Activated CD4-positive, CD25-positive, alpha-beta regulatory T cell treated with anti-CD3 and anti-CD28 coated beads, Interleukin-2, amount 50 U/mL, for 24 hours (primary cell): Measurements from ENCODE around the gene PPM1J.
A peak's percentile ranks its signal among the peaks of the same experiment; 100 is the strongest.
"Not testable (repeated sequence)": the region's sequence is repeated elsewhere in the genome, so short reads cannot be mapped to it uniquely, and the experiment has no call there.

Experiments
- ATAC-seq, 2 donors: fragments of 150-1000 bp; cut with Tn5 transposase; one replicate each; pipeline ENCODE4 v1.10.0; 2021; ENCODE audit warnings: mild to moderate bottlenecking in 1 of 2, moderate library complexity in 1 of 2

PPM1J gene, protein sequence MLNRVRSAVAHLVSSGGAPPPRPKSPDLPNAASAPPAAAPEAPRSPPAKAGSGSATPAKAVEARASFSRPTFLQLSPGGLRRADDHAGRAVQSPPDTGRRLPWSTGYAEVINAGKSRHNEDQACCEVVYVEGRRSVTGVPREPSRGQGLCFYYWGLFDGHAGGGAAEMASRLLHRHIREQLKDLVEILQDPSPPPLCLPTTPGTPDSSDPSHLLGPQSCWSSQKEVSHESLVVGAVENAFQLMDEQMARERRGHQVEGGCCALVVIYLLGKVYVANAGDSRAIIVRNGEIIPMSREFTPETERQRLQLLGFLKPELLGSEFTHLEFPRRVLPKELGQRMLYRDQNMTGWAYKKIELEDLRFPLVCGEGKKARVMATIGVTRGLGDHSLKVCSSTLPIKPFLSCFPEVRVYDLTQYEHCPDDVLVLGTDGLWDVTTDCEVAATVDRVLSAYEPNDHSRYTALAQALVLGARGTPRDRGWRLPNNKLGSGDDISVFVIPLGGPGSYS

DNA sequence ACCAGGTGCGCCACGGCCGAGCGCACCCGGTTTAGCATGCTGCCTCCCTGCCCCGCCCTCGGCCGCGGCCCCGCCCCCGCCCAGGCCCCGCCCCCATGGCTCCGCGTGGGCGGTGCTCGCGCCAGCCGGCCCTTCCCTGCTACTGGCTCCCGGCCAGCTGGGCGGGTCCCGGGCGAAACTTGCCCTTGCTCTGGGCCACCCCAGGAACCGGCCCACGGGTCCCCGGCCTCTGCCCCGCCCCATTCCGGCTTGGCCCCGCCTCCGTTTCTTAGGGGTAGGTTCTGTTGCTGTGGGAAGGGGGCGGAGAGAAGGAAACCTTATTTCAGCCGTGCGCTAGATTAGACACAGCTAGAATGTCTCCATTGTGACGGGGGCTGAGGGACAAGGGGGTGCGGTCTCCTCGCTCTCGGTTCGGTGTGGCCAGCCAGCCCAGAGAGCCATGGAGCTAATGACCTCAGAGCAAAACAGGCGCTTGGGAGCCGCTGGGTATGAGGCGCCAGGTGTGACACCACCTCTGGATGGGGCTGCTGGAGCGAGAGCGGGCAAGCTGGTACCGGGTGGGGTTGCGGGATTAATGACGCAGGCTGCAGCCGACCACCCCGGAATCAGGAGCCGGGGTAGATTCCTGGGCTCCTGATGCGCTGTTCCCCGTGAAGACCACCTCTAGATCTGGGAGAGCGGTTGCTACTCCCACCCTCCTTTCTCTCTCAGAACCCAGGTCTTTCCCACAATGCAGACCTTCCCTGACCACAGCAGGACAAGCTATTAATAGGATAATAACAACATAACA, at the start of gene PPM1J:
Gene PPM1J (minus strand): TSS at position 69 of the 790 bp plus-strand sequence. CDS start 31 bp downstream, at position 38.
- ATAC-seq, result peak; percentile 84 to 89

DNA sequence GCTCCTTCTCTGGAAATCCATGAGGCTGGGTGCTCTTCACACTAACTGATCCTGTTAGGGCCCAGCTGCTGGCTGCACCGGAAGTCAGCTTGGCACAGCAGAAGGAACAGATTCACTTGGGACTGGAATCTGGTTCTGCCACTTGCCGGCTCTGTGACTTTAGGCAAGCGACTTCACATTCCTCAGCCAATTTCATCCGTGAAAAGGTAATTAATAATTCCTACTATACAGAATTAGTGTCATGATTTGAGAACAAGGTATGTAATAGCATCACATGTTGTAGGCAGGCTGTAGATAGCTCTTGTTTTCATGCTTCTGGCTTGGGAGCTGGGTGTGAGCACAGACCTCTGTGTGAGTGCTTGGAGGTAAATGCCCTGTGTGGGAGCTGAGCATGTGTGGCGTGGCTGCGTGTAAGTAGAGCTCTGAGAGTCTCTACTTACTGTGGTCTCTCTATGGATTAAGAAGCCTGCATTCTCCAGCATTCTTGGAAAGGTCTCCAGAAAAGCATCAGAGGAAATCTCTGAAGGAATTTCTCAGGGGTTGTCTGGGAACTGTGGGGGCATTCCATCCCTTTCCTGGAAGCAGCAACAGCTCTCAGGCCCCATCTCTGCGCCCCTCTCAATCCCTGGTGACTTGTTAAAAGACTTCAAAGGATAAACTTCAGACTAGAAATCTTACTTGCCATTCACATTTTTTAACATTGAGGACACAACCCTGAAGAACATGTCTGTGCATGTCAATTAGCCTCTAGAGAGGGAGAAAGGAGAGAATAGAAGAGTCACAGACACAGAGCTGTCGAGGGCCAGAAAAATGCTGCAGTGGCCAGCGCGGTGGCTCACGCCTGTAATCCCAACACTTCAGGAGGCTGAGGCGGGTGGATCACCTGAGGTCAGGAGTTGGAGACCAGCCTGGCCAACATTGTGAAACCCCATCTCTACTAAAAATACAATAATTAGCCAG, 47.7 kb upstream of the PPM1J start:
- no peak for ATAC-seq

DNA sequence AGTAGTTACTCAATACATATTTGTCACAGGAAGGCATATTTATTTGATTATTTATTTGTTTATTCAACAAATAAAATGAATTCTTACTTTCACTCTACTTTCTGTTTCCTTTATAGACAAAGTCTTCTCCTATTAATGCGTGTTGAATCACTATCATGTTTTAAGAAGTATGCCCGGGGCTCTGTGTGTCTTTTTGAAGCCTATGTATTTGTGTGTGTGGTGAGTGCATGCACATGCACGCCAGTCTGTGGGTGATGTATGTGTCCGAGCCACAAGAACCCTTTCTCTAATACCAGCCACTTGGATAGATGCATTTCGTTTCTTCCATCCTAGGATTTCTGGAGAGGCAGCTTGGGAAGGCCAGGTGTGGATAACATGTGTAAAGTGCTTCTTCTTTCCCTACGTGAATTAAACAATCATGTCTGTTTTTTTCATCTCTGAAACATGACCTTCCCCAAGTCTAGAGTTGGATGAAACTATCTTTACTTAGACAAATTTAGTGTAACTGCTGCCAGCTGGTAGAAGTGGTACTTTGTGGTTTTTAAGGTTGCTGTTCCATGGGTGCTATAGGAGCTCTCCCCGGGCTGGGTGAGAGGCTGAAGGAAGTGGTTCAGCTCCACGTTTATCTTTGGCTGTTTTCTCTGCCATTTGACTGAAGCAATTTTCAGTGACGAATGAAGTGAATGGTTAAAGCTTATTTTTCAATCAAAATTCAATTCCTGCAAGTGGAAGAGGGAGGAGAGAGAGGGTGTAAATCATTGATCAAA, 46.8 kb upstream of the PPM1J start:
- no peak for ATAC-seq

DNA sequence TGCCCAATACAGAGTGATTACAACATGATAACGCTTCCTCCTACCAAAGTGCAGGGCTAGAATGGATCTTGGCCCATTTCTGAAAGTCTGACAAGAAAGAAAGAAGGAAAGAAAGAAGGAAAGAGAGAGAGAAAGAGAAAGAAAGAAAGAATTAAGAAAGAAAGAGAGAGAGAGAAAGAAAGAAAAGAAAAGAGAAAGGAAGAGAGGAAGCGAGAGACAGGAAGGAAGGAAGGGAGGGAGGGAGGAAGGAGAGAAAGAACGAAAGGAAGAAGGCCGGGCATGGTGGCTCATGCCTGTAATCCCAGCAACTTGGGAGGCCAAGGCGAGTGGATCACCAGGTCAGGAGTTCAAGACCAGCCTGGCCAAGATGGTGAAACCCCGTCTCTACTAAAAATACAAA, 44.1 kb upstream of the PPM1J start:
- no peak for ATAC-seq

DNA sequence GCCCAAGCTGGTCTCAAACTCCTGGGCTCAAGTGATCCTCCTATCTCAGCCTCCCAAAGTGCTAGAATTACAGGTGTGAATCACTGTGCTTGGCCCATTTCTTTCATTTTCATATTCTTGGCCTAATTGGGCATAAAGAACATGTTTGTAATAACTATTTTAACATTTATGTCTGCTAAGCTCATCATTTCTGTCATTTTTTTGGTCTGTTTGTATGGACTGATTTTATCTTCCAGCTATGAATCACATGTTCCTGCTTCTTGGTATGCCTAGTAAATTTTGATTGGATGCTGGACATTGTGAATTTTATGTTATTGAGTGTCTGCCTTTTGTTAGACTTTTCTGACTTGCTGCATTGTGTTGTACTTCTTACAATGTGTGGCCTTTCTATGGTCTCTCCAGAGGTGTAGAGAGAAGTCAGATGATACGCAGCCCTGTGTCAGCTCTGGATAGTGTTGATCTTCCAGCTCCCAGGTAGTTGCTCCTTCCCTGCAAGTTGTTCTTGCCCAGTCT, 39.0 kb upstream of the PPM1J start:
- no peak for ATAC-seq

DNA sequence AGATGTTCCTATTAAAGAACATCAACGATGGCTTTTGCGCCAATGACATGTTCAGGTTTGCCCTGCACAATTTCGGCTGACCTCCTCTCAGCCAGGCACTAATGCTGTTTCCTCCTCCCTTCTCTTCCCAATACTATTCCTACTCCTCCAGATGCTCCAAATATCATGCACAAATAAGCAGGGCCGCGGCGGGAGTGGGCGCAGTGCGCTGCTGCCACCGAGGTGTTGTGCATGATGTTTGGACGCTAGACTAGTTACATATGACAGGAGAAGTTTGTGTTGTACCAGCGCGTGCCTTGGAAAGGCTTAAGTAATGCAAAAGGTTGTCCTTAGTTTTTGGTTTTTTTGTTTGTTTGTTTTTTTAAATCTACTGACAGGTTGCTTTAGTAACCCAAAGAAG, 33.3 kb upstream of the PPM1J start:
- ATAC-seq, result no peak

DNA sequence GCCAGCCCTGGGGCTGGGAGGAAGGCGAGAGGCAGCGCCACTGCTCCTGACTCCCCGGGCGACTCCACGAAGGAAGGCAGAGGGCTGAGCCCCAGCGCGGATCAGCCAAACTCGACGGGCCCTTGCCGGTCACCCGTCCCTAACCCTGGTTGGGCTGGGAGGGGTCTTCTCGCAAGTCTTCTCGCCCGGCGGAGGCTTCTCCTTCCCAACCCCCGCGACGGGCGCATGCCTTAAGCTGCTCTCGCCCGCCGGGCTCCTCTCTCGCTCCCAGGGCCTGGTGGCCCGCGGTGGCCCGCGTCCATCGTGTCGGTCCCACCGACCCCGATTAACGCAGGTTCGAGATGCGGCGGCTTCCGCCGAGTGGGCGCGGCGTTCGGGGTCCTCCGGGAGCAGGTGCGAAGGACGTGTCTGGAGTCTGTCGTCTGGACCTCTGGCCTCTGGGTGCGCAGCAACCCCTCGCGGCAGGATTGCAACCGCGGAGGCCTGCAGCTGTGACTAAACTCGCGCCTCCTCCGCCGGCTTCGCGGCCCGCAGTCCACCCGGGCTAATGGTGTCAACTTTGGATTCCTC, 29.0 kb upstream of the PPM1J start:
- no peak for ATAC-seq

DNA sequence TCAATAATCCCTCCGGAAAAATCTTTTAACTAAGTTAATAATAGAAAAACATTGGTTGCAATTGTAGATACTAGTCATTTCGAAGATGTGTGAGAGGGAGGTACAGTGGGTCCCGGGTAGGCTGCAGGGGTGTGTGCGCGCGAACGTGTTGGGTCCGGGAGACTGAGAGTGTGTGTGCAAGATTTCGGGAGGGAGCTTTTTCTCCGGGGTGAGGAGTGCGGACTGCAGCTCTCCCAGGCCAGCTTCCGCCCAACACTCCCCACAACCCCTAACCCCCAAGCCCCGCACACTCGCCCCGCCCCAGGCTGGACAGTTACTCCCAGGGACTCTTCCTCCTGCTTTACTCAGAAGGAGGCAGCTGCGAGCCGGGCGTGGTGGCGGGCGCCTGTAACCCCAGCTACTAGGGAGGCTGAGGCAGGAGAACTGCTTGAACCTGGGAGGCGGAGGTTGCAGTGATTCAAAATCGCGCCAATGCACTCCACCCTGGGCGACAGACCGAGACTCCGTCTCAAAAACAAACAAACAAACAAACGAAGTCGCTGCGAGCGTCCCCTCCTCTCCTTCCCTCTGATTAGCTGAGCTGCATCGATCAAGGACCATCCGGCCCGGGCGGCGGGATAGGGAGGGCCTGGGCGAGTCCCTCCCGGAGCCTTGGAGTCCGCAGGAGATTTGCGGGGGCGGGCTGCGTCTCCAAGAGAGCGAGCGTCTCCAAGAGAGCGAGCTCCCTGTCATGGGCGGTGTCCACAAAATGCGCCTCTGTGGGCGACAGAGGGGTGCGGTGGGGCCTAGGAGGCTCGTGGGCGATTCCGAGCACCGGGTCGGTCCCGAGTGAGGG, 28.3 kb upstream of the PPM1J start:
- ATAC-seq, result peak in 1 of 2 donors; percentile 20

DNA sequence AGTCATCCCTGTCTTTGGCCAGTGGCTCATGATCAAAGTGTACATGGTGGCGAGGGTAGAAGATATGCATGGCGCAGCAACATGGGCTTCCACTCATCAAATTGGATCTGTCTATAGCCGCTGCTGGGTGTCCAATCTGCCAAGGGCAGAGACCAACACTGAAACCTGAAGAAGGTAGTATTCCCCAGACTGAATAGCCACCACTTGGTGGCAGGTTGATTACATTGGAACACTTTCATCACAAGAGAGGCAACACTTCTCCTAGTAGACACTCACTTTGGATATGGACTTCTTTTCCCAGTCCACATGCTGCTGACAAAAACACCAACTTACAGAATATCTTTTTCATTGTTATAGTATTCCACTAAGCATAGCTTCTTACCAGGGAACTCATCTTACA, 22.4 kb upstream of the PPM1J start:
- ATAC-seq, result no peak

DNA sequence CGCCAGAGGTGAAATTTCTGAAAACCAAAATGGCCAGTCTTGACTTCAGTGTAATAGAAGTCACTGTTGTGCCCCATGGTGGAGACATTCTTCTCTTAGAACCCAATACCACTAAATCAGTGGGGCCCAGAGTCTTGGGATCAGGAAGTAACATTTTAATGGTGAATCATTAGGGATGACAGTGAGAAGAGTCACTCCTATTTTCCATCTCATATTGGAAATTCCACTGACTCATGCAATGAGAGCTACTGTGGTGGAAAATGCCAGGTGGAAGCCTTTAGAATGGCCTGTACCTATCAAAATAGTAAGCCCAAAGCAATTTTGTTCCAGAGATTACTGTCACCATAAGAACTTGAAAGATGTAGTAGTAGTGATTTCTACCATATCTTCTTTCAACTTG, 20.6 kb upstream of the PPM1J start:
- ATAC-seq, result peak; percentile 85 to 88

DNA sequence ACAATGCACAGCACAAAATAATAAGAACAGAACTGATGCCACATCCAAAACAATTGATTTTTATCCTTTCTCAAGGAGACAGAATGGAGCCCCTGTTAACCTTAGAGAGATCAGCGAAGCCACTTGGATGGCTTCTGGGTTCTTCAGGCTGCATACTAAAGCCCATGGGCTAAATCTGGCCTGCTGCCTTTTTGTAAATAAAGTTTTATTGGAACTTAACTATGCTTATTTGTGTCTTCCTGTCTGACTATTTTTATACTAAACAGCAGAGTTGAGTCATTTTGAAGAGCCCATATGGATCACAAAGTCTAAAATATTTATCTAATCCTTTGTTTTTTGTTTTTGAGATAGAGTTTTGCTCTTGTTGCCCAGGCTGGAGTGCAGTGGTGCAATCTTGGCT, 16.3 kb upstream of the PPM1J start:
- ATAC-seq, result no peak

DNA sequence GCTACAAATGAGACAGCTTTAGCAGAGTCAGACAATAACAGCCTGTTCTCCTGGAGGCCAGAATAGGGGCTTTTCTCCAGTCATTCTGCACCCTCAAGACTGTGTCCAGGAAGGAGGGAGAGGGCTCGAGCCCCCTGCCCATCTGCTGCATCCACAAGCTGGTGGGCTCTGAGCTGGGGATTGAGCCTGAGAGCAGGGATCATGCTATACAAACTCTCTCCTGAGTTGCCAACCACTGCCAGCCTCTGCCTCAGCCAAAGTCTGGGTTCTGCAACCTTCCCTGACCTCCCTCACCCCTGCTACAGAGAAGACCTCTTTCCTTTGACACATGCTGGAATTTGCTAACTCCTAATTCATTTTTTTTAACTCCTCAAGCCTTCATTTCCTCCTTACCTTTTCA, 14.8 kb upstream of the PPM1J start:
- no peak for ATAC-seq

DNA sequence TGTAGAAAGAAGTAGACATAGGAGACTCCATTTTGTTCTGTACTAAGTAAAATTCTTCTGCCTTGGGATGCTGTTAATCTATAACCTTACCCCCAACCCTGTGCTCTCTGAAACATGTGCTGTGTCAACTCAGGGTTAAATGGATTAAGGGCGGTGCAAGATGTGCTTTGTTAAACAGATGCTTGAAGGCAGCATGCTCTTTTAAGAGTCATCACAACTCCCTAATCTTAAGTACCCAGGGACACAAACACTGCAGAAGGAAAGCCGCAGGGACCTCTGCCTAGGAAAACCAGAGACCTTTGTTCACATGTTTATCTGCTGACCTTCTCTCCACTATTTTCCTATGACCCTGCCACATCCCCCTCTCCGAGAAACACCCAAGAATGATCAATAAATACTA, 13.9 kb upstream of the PPM1J start:
- ATAC-seq, result not testable (repeated sequence)

DNA sequence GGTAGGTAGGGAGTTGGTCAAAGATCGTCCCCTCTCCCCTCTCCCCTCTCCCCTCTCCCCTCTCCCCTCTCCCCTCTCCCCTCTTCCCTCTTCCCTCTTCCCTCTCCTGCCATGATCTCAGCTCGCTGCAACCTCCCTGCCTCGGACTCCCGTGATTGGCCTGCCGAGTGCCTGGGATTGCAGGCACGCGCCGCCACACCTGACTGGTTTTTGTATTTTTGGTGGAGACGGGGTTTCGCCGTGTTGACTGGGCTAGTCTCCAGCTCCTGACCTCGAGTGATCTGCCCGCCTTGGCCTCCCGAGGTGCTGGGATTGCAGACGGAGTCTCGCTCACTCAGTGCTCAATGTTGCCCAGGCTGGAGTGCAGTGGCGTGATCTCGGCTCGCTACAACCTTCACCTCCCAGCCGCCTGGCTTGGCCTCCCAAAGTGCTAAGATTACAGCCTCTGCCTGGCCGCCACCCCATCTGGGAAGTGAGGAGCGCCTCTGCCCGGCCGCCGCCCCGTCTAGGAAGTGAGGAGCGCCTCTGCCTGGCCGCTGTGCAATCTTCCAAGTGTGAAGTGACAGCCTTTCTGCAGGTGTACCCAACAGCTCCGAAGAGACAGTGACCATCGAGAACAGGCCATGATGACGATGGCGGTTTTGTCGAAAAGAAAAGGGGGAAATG, 13.3 kb upstream of the PPM1J start:
- not testable (repeated sequence) for ATAC-seq

DNA sequence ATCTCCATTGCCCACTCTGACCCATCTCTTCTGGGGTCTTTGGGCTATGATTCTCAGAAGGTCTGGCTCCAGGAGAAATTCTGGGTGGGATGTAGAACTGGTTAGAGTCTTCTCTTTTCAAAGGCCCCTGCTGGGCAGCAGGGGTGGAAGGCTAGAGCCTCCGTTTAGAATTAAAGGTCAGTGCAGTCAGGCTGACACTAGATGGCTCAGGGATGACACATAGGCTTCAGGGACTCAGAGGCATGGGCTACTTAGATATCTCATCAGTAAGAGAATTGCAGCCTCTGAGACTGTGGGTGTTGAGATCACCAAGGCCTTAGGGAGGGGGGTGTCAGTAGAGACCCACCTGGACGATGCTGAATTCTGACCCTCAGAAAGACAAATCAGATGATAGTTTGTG, 12.6 kb upstream of the PPM1J start:
- ATAC-seq, result no peak

DNA sequence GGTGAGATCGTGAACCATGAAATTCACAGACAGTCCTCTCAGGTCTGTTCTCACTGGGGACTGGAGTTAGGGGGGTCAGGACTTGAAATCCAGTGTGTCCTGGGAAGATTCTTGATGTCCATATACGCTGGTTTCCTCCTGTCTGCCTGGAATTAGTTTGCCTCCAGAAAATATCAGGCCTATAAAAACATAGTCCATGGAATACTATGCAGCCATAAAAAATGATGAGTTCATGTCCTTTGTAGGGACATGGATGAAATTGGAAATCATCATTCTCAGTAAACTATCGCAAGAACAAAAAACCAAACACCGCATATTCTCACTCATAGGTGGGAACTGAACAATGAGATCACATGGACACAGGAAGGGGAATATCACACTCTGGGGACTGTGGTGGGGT, 9.1 kb upstream of the PPM1J start:
- ATAC-seq, result not testable (repeated sequence)

DNA sequence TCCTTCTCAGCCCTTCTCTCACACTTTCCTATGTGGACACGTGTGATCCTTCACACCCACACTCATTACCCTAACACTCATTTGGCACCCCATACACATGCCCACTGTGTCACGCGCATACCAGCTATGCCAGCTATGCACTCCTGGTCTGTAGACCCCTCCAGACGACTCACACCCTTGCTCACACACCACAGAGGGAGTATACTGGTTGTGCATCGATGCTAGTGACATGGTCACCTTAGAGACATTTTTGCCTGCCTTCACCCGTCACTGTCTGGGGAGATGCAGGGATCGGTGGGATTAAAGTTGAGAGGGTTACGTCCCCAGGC, 8.3 kb upstream of the PPM1J start:
- ATAC-seq, result no peak

DNA sequence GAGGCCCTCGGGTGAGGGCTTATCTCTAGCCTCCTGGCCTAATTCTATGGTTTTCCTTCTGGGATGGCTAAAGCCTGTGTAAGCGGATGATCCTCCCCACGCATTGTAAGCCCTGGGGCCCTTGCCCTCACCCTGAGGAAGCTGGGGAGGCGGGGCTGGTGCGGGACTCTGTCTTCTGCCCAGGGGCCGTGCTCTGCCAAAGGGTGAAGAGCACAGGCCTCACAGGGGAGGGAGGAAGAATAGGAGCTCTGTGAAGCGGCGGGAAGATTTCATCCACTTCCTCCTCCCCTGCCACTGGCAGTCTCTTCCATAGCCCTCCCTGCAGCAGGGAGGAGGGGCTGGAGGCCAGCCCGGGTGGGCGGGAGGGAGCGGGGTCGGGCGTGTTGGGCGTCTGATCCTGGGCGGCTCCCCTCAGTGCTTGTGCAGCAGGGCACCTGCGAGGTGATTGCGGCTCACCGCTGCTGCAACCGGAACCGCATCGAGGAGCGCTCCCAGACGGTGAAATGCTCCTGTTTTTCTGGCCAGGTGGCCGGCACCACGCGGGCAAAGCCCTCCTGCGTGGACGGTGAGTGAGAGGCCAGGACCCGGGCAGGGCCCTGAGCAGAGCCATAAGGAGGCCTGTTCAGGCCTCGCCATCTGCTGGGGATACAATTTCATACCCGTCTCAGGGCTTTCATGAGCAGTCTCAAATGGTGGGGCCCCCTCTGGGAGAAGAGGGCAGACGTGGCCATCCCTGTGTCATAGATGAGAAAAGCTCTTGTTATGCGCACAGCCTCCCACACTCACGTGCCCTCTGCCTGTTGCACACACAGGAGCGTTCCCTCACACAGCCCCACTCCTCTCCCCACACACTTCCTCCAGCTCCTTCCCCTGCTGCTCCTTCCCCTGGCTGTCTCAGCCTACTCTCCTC, 7.7 kb upstream of the PPM1J start:
- ATAC-seq, result peak in 1 of 2 donors; percentile 15
